ENCODE data around the gene TYMP.
"Not testable (repeated sequence)": the region's sequence is repeated elsewhere in the genome, so short reads cannot be mapped to it uniquely, and the experiment has no call there.

TYMP gene

DNA sequence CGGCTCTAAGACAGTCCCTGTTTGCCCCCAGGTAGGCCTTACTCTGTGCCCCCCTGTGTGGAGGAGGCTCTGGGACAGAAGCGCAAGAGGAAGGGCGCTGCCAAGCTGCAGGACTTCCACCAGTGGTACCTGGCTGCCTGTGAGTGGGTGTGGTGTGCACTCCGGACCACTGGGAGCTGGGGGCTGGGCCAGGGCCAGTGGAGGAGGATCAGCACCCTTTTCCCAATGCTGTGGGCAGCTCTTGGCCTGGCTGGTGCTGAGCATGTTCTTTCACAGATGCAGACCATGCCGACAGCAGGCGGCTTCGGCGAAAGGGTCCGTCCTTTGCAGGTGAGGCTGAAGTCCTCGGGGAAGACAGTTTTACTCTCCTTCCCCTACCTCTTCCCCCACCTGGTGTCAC is 8.1 kb downstream of the TYMP start:
- TF ChIP-seq, protein P1, sequence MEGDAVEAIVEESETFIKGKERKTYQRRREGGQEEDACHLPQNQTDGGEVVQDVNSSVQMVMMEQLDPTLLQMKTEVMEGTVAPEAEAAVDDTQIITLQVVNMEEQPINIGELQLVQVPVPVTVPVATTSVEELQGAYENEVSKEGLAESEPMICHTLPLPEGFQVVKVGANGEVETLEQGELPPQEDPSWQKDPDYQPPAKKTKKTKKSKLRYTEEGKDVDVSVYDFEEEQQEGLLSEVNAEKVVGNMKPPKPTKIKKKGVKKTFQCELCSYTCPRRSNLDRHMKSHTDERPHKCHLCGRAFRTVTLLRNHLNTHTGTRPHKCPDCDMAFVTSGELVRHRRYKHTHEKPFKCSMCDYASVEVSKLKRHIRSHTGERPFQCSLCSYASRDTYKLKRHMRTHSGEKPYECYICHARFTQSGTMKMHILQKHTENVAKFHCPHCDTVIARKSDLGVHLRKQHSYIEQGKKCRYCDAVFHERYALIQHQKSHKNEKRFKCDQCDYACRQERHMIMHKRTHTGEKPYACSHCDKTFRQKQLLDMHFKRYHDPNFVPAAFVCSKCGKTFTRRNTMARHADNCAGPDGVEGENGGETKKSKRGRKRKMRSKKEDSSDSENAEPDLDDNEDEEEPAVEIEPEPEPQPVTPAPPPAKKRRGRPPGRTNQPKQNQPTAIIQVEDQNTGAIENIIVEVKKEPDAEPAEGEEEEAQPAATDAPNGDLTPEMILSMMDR (IDR thresholded peaks at IDR 0.05; ENCODE audit: unreplicated experiment in 3 of 3) = no peak

DNA sequence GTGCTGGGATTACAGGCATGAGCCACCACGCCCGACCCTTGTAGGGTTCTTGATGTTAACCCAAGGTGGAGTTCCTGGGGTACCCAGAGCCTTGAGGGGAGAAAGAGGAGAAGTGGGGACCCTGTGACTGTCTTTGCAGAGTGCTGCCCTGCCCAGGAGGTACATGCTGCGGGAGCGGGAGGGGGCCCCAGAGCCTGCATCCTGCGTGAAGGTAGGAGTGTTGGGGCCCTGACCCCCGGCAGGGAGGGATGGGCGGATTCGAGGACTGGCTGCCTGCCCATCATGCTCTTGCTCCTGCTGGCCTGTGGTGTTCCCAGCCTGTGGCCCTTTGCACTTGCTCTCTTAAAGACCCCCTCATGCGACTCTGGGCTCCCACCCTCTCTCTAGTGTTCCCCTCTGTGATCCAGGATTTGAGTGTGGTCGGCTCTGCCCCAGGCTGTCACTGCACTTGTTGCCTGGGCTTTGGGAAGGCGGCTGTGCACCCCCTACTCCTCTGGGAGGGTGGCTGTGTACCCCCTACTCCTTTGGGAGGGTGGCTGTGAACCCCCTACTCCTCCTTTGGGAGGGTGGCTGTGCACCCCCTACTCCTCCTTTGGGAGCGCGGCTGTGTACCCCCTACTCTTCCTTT is 8.9 kb downstream of the TYMP start:
- Mint-ChIP-seq H3K9me3 (no peaks in the 10 kb centered on the region), H3K27me3 (ENCODE audit: low read depth) (no peaks in the 10 kb centered on the region), H3K36me3 (ENCODE audit: low read depth) (peaks cover 20% of the 10 kb centered on the region), H3K27ac (no peak overlapping the region), H3K4me1 (peaks cover 6% of the 10 kb centered on the region), H3K4me3 (no peak overlapping the region)
- TF ChIP-seq, protein P1 (IDR thresholded peaks at IDR 0.05; ENCODE audit: unreplicated experiment in 3 of 3) = no peak

More for the DNA sequence above, 8.1 kb downstream of the TYMP start:
- Mint-ChIP-seq H3K9me3 (no peaks in the 10 kb centered on the region), H3K27ac (no peak overlapping the region), H3K4me3 (peak overlapping the region in 1 of 3 experiments; percentile 35), H3K27me3 (ENCODE audit: low read depth) (no peaks in the 10 kb centered on the region), H3K36me3 (ENCODE audit: low read depth) (peaks cover 20% of the 10 kb centered on the region), H3K4me1 (peaks cover 6% of the 10 kb centered on the region)

DNA sequence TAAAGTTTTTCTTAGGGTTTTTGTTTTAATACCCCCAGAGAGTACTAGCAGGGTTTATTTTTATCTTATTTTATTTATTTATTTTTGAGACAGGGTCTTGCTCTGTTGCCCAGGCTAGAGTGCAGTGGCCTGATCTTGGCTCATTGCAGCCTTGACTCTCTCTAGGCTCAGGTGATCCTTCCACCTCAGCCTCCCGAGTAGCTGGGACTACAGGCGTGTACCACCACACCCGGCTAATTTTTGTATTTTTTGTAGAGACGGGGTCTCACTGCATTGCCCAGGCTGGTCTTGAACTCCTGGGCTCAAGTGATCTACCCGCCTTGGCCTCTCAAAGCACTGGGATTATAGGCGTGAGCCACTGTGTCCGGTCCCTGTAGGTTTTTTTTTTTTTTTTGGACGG is 9.6 kb downstream of the TYMP start:
- H3K36me3 Mint-ChIP-seq (ENCODE audit: low read depth) = peaks cover 20% of the 10 kb centered on the region
- H3K27me3 Mint-ChIP-seq (ENCODE audit: low read depth); H3K4me3 Mint-ChIP-seq; H3K27ac Mint-ChIP-seq; H3K9me3 Mint-ChIP-seq; H3K4me1 Mint-ChIP-seq: not testable (repeated sequence)

DNA sequence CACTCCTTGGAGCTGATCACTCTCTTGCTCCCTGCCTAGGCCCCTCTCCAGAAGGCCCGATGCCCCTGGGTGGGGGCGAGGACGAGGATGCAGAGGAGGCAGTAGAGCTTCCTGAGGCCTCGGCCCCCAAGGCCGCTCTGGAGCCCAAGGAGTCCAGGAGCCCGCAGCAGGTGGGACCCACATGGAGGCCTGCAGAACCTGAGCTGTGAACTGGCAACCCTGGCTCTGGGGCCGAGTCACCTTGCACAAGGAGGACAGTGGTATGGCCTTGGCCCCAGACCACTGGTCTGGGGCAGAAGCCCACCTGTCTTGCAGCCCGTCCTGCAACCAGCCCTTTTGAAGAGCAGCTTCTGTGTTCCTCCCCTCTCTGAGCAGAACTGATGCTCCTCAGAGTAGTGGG is 10.7 kb downstream of the TYMP start:
- Mint-ChIP-seq H3K36me3 (ENCODE audit: low read depth) (peaks cover 22% of the 10 kb centered on the region), H3K27me3 (ENCODE audit: low read depth) (no peaks in the 10 kb centered on the region), H3K27ac (no peak overlapping the region), H3K4me1 (no peaks in the 10 kb centered on the region), H3K4me3 (no peak overlapping the region), H3K9me3 (no peaks in the 10 kb centered on the region)
- TF ChIP-seq, protein P1 (IDR thresholded peaks at IDR 0.05; ENCODE audit: unreplicated experiment in 3 of 3) = no peak

DNA sequence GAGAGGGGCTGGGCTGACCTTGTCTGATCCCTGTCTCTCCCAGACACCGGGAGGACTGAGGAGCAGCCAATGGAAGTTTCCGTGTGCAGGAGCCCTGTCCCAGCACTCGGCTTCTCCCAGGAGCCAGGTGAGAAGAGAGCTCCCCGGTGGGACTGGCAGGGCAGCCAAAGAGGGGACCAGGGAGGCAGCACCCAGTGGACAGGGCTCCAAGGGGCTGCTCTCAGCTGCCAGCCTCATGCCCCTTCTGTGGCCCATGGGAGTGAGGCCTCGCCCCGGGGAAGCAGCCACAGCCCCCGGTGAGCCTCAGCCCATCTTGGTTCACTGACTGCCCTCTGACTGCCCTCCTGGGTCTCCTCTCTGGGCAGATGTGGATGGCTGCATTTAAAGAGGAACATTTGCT is 11.2 kb downstream of the TYMP start:
- H3K4me3 Mint-ChIP-seq = no peak overlapping the region
- no peaks in the 10 kb centered on the region for H3K9me3 Mint-ChIP-seq
- no peaks in the 10 kb centered on the region for H3K27me3 Mint-ChIP-seq (ENCODE audit: low read depth)
- peaks cover 22% of the 10 kb centered on the region for H3K36me3 Mint-ChIP-seq (ENCODE audit: low read depth)
- TF ChIP-seq, protein P1 (IDR thresholded peaks at IDR 0.05; ENCODE audit: unreplicated experiment in 3 of 3) = no peak
- no peaks in the 10 kb centered on the region for H3K4me1 Mint-ChIP-seq
- H3K27ac Mint-ChIP-seq = no peak overlapping the region

DNA sequence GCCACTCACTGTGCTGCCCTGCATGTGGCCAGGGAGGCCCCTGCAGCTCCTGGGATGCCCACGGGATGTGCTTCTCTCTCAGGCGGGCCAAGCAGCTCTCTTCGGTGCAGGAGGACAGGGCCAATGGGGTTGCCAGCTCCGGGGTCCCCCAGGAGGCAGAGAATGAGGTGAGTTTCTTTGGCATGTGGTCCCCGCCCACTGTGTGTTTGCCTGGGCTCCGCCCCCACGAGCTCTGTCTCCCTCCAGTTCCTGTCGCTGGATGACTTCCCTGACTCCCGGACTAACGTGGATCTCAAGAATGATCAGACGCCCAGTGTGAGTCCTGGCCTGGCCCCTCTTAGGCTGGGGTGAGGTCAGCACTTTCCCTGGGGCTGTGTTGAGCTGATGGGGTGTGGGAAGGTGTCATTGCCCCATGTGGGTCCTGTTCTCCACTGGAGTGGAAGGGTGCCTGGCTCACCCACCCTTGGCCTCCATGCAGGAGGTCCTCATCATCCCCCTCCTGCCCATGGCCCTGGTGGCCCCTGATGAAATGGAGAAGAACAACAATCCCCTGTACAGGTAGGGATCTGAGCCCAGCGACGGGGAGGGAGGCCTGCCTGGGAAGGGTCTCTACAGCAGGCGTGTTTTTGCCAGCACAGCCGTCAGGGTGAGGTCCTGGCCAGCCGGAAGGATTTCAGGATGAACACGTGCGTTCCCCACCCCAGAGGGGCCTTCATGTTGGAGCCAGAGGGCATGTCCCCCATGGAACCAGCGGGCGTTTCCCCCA is 12.1 kb downstream of the TYMP start:
- Mint-ChIP-seq H3K36me3 (ENCODE audit: low read depth) (peaks cover 22% of the 10 kb centered on the region), H3K4me3 (no peak overlapping the region), H3K4me1 (no peaks in the 10 kb centered on the region), H3K27me3 (ENCODE audit: low read depth) (no peaks in the 10 kb centered on the region), H3K9me3 (no peaks in the 10 kb centered on the region), H3K27ac (no peak overlapping the region)
- TF ChIP-seq, protein P1 (IDR thresholded peaks at IDR 0.05; ENCODE audit: unreplicated experiment in 3 of 3) = no peak
